HL-60 (cell line): ENCODE results near the gene RIF1.

ENCODE experiments used
- DNase-seq, 2 experiments: peaks; one replicate each; pipeline ENCODE4 v3.0.0-alpha.2; 2010 to 2020; ENCODE audit warnings: low read depth in 1 of 2, low spot score in 1 of 2
- H3K27ac ChIP-seq: fragments of 250-450 bp; sonication (Bioruptor Pico); replicated peaks from 2 replicates; pipeline ENCODE4 v1.5.1; 2020; ENCODE audit warnings: mild to moderate bottlenecking, moderate library complexity
- H3K27me3 ChIP-seq: fragments of 250-450 bp; sonication (Bioruptor Pico); 2 replicates; pipeline ENCODE4 v1.5.1; 2021; ENCODE audit warnings: mild to moderate bottlenecking, moderate library complexity; ENCODE audit not compliant: insufficient read depth, poor library complexity, severe bottlenecking
- H3K4me3 ChIP-seq: replicated peaks from 2 replicates; pipeline ENCODE4 v1.5.1; 2011; ENCODE audit warnings: mild to moderate bottlenecking, control low read depth, low read length; ENCODE audit not compliant: insufficient read depth
- GABPA ChIP-seq: IDR thresholded peaks from 2 replicates; pipeline ENCODE4 v1.6.1; 2012; ENCODE audit warnings: low read depth
- POLR2AphosphoS5 ChIP-seq: IDR thresholded peaks from 2 replicates; pipeline ENCODE4 v1.6.1; 2012; ENCODE audit warnings: low read depth
- SPI1 ChIP-seq: IDR thresholded peaks from 2 replicates; pipeline ENCODE4 v1.6.1; 2012; ENCODE audit warnings: low read depth, mild to moderate bottlenecking, borderline replicate concordance
- long read RNA-seq: library from polyadenylated mRNA; unstranded; transcript quantifications from one replicate; pipeline ENCODE4 v2.0.0, GENCODE V29; 2020
- TF ChIP-seq, protein P1 (sequence below): IDR thresholded peaks from one replicate; pipeline ENCODE4 v1.5.1; 2011; ENCODE audit warnings: low read length, control low read depth, inconsistent platforms; ENCODE audit not compliant: insufficient read depth
- TF ChIP-seq, protein P2 (sequence below): IDR thresholded peaks from 2 replicates; pipeline ENCODE4 v1.6.1; 2012; ENCODE audit warnings: low read depth; ENCODE audit not compliant: insufficient replicate concordance

RIF1 gene, protein sequence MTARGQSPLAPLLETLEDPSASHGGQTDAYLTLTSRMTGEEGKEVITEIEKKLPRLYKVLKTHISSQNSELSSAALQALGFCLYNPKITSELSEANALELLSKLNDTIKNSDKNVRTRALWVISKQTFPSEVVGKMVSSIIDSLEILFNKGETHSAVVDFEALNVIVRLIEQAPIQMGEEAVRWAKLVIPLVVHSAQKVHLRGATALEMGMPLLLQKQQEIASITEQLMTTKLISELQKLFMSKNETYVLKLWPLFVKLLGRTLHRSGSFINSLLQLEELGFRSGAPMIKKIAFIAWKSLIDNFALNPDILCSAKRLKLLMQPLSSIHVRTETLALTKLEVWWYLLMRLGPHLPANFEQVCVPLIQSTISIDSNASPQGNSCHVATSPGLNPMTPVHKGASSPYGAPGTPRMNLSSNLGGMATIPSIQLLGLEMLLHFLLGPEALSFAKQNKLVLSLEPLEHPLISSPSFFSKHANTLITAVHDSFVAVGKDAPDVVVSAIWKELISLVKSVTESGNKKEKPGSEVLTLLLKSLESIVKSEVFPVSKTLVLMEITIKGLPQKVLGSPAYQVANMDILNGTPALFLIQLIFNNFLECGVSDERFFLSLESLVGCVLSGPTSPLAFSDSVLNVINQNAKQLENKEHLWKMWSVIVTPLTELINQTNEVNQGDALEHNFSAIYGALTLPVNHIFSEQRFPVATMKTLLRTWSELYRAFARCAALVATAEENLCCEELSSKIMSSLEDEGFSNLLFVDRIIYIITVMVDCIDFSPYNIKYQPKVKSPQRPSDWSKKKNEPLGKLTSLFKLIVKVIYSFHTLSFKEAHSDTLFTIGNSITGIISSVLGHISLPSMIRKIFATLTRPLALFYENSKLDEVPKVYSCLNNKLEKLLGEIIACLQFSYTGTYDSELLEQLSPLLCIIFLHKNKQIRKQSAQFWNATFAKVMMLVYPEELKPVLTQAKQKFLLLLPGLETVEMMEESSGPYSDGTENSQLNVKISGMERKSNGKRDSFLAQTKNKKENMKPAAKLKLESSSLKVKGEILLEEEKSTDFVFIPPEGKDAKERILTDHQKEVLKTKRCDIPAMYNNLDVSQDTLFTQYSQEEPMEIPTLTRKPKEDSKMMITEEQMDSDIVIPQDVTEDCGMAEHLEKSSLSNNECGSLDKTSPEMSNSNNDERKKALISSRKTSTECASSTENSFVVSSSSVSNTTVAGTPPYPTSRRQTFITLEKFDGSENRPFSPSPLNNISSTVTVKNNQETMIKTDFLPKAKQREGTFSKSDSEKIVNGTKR (N-terminal part only)
- long read RNA-seq, partial matches to known transcripts: 252 of 340 reads
- long read RNA-seq, other reads (novel, unspliced or antisense): 88 of 340 reads

DNA sequence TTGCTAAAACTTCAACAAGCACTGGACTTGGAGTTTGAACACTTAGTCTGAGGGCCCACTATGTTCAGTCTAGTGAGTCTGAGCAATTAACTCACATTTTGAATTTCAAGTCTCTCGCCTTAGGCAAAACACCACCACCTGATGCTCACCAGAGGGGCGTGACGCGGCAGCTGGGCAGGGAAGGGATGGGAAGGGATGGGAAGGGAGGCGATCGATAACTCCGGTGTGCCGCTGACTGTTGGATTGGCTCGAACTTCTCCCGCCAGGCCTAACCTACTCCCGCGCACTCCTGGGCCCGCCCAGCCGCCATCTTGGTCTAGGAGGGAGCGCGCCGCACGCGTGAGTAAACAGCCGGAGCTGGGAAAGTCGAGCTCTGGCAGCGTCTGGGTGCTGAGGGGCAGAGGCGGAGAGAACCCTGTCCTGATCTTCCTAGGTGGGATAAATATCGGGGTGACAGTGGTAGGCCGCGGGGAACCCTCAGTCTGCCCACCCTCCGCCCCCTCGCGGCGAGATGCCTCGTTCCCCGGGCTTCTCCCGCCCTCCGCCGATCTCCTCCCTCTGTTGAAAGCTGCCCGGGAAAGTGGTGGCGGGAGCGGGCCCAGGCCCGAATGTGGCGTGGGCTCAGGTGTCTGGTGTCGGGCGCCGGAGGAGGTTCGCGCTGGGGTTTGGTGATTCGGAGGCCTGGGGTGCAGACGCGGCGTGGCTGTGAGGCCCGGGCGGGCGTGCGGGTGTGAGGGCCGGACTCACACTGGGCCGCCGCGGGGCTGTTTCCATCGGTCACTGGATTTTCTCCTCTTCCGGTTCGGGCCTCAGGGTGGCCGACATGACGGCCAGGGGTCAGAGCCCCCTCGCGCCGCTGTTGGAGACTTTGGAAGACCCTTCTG lies at the start of gene RIF1:
Gene RIF1, plus strand, starts transcription at position 302 of the 884 bp plus-strand sequence. Its CDS starts 522 bp downstream, at position 824.
- H3K4me3 ChIP-seq: peak within 1 kb of the TSS; percentile 95
- H3K27ac ChIP-seq: peak within 1 kb of the TSS; percentile 96
- DNase-seq: peak; percentile 82 to 90
- H3K27me3 ChIP-seq: no peaks in the 10 kb centered on the region
- TF ChIP-seq, protein P1, sequence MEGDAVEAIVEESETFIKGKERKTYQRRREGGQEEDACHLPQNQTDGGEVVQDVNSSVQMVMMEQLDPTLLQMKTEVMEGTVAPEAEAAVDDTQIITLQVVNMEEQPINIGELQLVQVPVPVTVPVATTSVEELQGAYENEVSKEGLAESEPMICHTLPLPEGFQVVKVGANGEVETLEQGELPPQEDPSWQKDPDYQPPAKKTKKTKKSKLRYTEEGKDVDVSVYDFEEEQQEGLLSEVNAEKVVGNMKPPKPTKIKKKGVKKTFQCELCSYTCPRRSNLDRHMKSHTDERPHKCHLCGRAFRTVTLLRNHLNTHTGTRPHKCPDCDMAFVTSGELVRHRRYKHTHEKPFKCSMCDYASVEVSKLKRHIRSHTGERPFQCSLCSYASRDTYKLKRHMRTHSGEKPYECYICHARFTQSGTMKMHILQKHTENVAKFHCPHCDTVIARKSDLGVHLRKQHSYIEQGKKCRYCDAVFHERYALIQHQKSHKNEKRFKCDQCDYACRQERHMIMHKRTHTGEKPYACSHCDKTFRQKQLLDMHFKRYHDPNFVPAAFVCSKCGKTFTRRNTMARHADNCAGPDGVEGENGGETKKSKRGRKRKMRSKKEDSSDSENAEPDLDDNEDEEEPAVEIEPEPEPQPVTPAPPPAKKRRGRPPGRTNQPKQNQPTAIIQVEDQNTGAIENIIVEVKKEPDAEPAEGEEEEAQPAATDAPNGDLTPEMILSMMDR: peak; percentile 37
- TF ChIP-seq, protein P2, sequence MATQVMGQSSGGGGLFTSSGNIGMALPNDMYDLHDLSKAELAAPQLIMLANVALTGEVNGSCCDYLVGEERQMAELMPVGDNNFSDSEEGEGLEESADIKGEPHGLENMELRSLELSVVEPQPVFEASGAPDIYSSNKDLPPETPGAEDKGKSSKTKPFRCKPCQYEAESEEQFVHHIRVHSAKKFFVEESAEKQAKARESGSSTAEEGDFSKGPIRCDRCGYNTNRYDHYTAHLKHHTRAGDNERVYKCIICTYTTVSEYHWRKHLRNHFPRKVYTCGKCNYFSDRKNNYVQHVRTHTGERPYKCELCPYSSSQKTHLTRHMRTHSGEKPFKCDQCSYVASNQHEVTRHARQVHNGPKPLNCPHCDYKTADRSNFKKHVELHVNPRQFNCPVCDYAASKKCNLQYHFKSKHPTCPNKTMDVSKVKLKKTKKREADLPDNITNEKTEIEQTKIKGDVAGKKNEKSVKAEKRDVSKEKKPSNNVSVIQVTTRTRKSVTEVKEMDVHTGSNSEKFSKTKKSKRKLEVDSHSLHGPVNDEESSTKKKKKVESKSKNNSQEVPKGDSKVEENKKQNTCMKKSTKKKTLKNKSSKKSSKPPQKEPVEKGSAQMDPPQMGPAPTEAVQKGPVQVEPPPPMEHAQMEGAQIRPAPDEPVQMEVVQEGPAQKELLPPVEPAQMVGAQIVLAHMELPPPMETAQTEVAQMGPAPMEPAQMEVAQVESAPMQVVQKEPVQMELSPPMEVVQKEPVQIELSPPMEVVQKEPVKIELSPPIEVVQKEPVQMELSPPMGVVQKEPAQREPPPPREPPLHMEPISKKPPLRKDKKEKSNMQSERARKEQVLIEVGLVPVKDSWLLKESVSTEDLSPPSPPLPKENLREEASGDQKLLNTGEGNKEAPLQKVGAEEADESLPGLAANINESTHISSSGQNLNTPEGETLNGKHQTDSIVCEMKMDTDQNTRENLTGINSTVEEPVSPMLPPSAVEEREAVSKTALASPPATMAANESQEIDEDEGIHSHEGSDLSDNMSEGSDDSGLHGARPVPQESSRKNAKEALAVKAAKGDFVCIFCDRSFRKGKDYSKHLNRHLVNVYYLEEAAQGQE: no peak
- TF ChIP-seq GABPA (no peak), SPI1 (no peak), POLR2AphosphoS5 (peak; percentile 74; the same call in 1 of the 2 replicates)

DNA sequence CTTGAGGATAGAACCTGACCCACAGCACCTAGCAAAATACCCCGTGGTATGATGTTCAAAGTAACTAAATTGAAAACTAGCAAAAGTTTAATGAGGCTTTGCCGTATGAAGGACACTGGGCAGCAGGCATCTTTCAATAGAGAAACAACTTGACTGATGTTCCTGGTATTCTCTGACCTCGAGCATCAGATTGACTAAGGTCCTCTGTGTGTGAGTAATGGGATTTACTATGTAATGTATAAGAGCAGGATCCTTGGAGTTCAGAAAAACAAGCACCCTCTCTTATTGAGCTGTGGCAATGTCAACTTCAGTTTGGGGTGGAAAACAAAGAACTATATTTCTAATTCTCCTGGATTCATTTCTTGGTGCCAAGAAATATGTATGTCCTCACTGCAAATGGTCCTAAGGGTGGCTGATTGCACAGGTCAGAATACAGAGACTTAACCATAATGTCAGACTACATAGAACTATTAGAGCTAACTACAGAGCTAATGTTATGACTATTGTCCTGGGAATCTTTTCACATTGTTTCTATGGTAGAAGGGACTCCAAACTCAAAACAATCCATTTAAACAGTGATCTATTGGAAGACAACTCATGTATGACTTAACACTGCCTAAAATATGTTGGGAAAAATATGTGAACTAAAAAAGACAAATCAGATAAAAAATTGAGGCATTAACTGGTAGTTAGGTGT lies 47.9 kb upstream of the RIF1 start:
- no peak overlapping the region for H3K27ac ChIP-seq
- TF ChIP-seq POLR2AphosphoS5 (no peak), GABPA (no peak), SPI1 (no peak)
- TF ChIP-seq, protein P2: no peak
- TF ChIP-seq, protein P1: no peak
- DNase-seq: no peak
- H3K27me3 ChIP-seq: no peaks in the 10 kb centered on the region
- H3K4me3 ChIP-seq: no peak overlapping the region
